GM19438 (cell line): ENCODE measurements around the gene CRTC2.

Source experiments
- ATAC-seq: cut with Tn5 transposase; IDR thresholded peaks from one replicate; pipeline ENCODE4 v1.9.1; 2021; ENCODE audit warnings: low read depth; ENCODE audit not compliant: unreplicated experiment

Gene CRTC2

DNA sequence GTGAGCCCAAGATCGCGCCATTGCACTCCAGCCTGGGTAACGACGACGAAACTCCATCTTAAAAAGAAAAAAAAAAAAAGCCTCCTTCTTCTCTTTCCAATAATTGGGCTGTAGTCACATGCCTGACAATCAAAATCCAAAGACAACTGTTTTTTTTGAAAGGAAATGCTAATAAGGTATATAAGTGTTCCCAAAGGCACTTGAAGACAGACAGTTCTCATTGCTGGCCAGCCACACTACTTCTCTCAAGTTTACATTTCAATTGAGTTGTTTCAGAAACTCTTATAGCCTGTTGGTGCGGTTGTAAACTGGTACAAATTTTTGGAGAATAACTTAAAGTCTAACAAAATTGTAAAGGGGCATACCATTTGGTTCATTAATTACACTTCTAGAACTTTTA, 58.9 kb downstream of the CRTC2 start:
- ATAC-seq = no peak
